B cell (primary cell): ENCODE data around the gene NMU. TPM values are rescaled to one million over a fixed set of nuclear protein-coding genes. Genes with fewer than 3 reads are reported as not detected.

Experiments
- ATAC-seq: fragments of 200-7000 bp; cut with Tn5 transposase; one replicate; pipeline ENCODE4 v1.10.0; 2021; ENCODE audit warnings: low read depth, mild to moderate bottlenecking, moderate number of reproducible peaks, moderate library complexity
- CTCF ChIA-PET: fragments of 350-600 bp; sonication (Branson Sonifier 250); formaldehyde crosslinking; loops from one replicate; lab custom pipeline; 2021; ENCODE audit warnings: antibody characterized with exemption, inconsistent platforms; lab: Charles Lee
- POLR2A ChIA-PET: fragments of 350-600 bp; sonication (Branson Sonifier 250); formaldehyde crosslinking; loops from one replicate; lab custom pipeline; 2021; ENCODE audit warnings: antibody characterized with exemption; lab: Charles Lee
- DNase-seq: peaks from one replicate; pipeline ENCODE4 v3.0.0; 2013
- H2AFZ ChIP-seq: 2 replicates; pipeline ENCODE4 v1.6.1; 2012; ENCODE audit warnings: mild to moderate bottlenecking, low read depth, low read length; ENCODE audit not compliant: insufficient read depth, poor library complexity, severe bottlenecking
- H3K27ac ChIP-seq, 2 donors: 1 replicate in 1 of 2; 2 replicates in 1 of 2; pipeline ENCODE4 v1.5.1; 2012 to 2013; ENCODE audit warnings: low read length in 2 of 2, mild to moderate bottlenecking in 2 of 2, moderate library complexity in 1 of 2
- H3K27me3 ChIP-seq, 4 experiments: fragments of 200-600 bp in 1 of 4; sonication (generic) in 1 of 4; replicated peaks in 1 of 4; 1 replicate in 2 of 4; 2 replicates in 2 of 4; pipeline versions ENCODE4 v1.6.1 to v1.7.0; 2013 to 2016; ENCODE audit warnings: low read length in 3 of 4, mild to moderate bottlenecking in 2 of 4, mixed read lengths in 1 of 4, moderate library complexity in 1 of 4; ENCODE audit not compliant: insufficient read depth in 4 of 4, control insufficient read depth in 3 of 4; ENCODE audit errors: control extremely low read depth in 1 of 4
- H3K36me3 ChIP-seq, 2 experiments: replicated peaks in 1 of 2; 1 replicate in 1 of 2; 2 replicates in 1 of 2; pipeline versions ENCODE4 v1.6.1 to v1.7.1; 2013; ENCODE audit warnings: low read length in 1 of 2; ENCODE audit not compliant: insufficient read depth in 2 of 2, control insufficient read depth in 1 of 2; ENCODE audit errors: control extremely low read depth in 1 of 2, extremely low read depth in 1 of 2
- H3K4me1 ChIP-seq, 2 donors: fragments of 200-600 bp in 1 of 2; sonication (generic) in 1 of 2; 1 replicate in 1 of 2; 2 replicates in 1 of 2; pipeline versions ENCODE4 v1.5.1 to v1.6.1; 2013 to 2017; ENCODE audit warnings: low read length in 2 of 2; ENCODE audit not compliant: control insufficient read depth in 2 of 2, insufficient read depth in 2 of 2
- H3K4me2 ChIP-seq: replicated peaks from 2 replicates; pipeline ENCODE3; 2012; ENCODE audit warnings: mild to moderate bottlenecking, low read depth, low read length; ENCODE audit not compliant: poor library complexity, severe bottlenecking
- H3K4me3 ChIP-seq, 5 experiments: fragments of 200-600 bp in 1 of 5; sonication (generic) in 1 of 5; 1 replicate in 3 of 5; 2 replicates in 2 of 5; pipeline versions ENCODE4 v1.5.1 to v1.7.0; 2011 to 2016; ENCODE audit warnings: low read length in 4 of 5, mild to moderate bottlenecking in 4 of 5, low read depth in 2 of 5, control low read depth in 1 of 5, moderate library complexity in 1 of 5; ENCODE audit not compliant: insufficient read depth in 1 of 5; ENCODE audit errors: control extremely low read depth in 1 of 5, extremely low read depth in 1 of 5
- H3K79me2 ChIP-seq: fragments of 200-600 bp; sonication (generic); one replicate; pipeline ENCODE4 v1.6.0; 2016; ENCODE audit warnings: low read length; ENCODE audit not compliant: control insufficient read depth, insufficient read depth
- H3K9ac ChIP-seq: fragments of 200-600 bp; sonication (generic); 2 replicates; pipeline ENCODE4 v1.6.1; 2017; ENCODE audit warnings: mild to moderate bottlenecking, low read length, moderate library complexity
- H3K9me3 ChIP-seq, 3 donors: one replicate each; pipeline versions ENCODE4 v1.6.1 to v1.7.1; 2013; ENCODE audit warnings: low read length in 2 of 3; ENCODE audit not compliant: control insufficient read depth in 2 of 3, insufficient read depth in 1 of 3; ENCODE audit errors: control extremely low read depth in 1 of 3
- H4K20me1 ChIP-seq: 2 replicates; pipeline ENCODE4 v1.6.0; 2012; ENCODE audit warnings: mild to moderate bottlenecking, low read length; ENCODE audit not compliant: insufficient read depth, control insufficient read depth, poor library complexity, severe bottlenecking
- H3K27ac Mint-ChIP-seq: one replicate; pipeline ENCODE4 v1.8.0; 2021; ENCODE audit warnings: mixed read lengths
- H3K27me3 Mint-ChIP-seq: one replicate; pipeline ENCODE4 v1.8.0; 2021; ENCODE audit warnings: mixed read lengths
- H3K4me1 Mint-ChIP-seq: one replicate; pipeline ENCODE4 v1.8.0; 2021; ENCODE audit warnings: mixed read lengths
- H3K4me3 Mint-ChIP-seq: one replicate; pipeline ENCODE4 v1.8.0; 2021; ENCODE audit warnings: mixed read lengths
- H3K9me3 Mint-ChIP-seq: one replicate; pipeline ENCODE4 v1.8.0; 2022; ENCODE audit warnings: mixed read lengths; ENCODE audit not compliant: insufficient read depth
- CTCF ChIP-seq: fragments of 200-600 bp; IDR thresholded peaks from one replicate; pipeline ENCODE4 v1.8.0; 2022; ENCODE audit warnings: antibody characterized with exemption, mild to moderate bottlenecking
- EZH2 ChIP-seq: IDR thresholded peaks from 2 replicates; pipeline ENCODE4 v1.6.1; 2012; ENCODE audit warnings: borderline replicate concordance, low read depth, mild to moderate bottlenecking, moderate library complexity, low read length; ENCODE audit not compliant: insufficient read depth, poor library complexity, severe bottlenecking
- WGBS: methylation state at CpG from one replicate; pipeline ENCODE4 v1.1.5; 2013; ENCODE audit warnings: missing lambda C conversion rate; ENCODE audit not compliant: insufficient coverage; 5-methylcytosine and 5-hydroxymethylcytosine counted together
- intact Hi-C: fragments of 100-400 bp; cut with micrococcal nuclease; formaldehyde crosslinking; loops from one replicate; pipeline ENCODE4 v1.10.0; 2022
- polyA plus RNA-seq: library from polyadenylated mRNA; depleted of rRNA; stranded (reverse); fragments of >200 nt; gene quantifications from 2 replicates; pipeline ENCODE4 v1.2.3, GENCODE V29; 2012
- total RNA-seq, 2 donors: library from RNA; stranded (reverse); fragments of 120-200 nt in 1 of 2; gene quantifications; 1 replicate in 1 of 2; 2 replicates in 1 of 2; pipeline versions ENCODE4 v1.2.3 to v1.2.4, GENCODE V29; 2013 to 2022

Gene NMU
- total and polyA plus RNA-seq, 2 donors (not counting 1 experiment from before 2014, with no cell fraction given), result not detected

DNA sequence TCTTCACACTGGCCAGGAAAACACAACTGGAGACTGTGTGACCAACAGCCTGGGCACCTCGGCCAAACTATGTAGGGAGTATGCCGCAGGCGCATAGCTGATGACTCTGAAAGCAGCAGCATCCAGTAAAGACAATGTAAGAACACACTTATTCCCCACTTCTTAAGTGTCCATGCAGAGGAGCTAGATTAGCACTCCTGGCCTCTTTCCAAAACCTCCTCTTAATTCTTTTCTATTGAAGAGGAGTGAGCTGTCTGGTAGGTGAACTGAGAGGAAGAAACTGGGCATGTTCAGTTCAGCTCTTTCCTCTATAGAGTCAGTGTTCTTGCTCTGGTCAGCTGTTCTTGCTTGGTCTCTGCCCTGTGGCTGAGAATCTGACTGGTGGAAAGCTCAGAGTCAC is 21.1 kb downstream of the NMU start:
- WGBS, result 89% methylated on average over 3 of the region's 3 CpGs
- ChIA-PET POLR2A (no interaction called here), CTCF (no interaction called here)
- intact Hi-C loops, result no loop called here
- H3K79me2 ChIP-seq, result no peaks in the 10 kb centered on the region
- H3K4me1 Mint-ChIP-seq, result no peaks in the 10 kb centered on the region
- H3K36me3 ChIP-seq, result no peaks in the 10 kb centered on the region
- H3K9me3 ChIP-seq, result no peaks in the 10 kb centered on the region
- peaks cover 0 to 6% (median 0%) of the 10 kb centered on the region in 4 experiments for H3K27me3 ChIP-seq
- TF ChIP-seq CTCF (no peak), EZH2 (no peak)
- H3K4me1 ChIP-seq, result no peaks in the 10 kb centered on the region
- ATAC-seq (no peak), DNase-seq (no peak)
- no peaks in the 10 kb centered on the region for H4K20me1 ChIP-seq
- H3K4me3 Mint-ChIP-seq, result no peak overlapping the region
- no peak overlapping the region for H2AFZ ChIP-seq
- peaks cover 6% of the 10 kb centered on the region for H3K27me3 Mint-ChIP-seq
- no peak overlapping the region for H3K27ac ChIP-seq
- no peak overlapping the region for H3K27ac Mint-ChIP-seq
- H3K9ac ChIP-seq, result no peak overlapping the region
- no peaks in the 10 kb centered on the region for H3K9me3 Mint-ChIP-seq
- H3K4me2 ChIP-seq, result no peak overlapping the region
- no peak overlapping the region for H3K4me3 ChIP-seq

DNA sequence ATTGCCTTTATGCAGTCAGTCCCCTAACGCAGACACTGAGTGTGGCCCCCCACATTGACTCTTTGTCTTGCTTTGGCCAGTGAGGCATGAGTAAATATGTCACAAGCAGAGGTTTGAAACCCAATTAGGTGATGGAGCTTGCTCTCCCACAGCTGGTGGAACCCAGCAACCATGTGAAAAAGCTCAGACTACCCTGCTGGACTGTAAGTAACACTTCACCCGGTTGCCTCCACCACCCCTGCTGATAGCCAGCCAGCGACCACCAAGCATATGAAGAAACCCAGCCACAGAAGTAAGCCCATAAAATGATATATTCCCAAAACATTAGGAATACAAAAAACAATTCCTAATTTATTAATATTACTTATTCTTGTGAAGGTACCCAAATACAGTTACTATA is 22.5 kb downstream of the NMU start:
- no peak for ATAC-seq
- TF ChIP-seq EZH2, result no peak
- no peak for TF ChIP-seq CTCF
- no peaks in the 10 kb centered on the region for H3K4me1 ChIP-seq
- peaks cover 5% of the 10 kb centered on the region for H3K27me3 Mint-ChIP-seq
- no peaks in the 10 kb centered on the region for H3K79me2 ChIP-seq
- no peaks in the 10 kb centered on the region for H3K4me1 Mint-ChIP-seq
- H3K4me2 ChIP-seq, result no peak overlapping the region
- POLR2A ChIA-PET, result no interaction called here
- no peaks in the 10 kb centered on the region for H3K9me3 ChIP-seq
- no peak overlapping the region for H3K4me3 Mint-ChIP-seq
- CTCF ChIA-PET, result no interaction called here
- H3K27me3 ChIP-seq, result peaks cover 0 to 6% (median 0%) of the 10 kb centered on the region in 4 experiments
- no peak overlapping the region for H3K4me3 ChIP-seq
- H2AFZ ChIP-seq, result no peak overlapping the region
- no peaks in the 10 kb centered on the region for H3K36me3 ChIP-seq
- no peak for DNase-seq
- H3K9me3 Mint-ChIP-seq, result no peaks in the 10 kb centered on the region
- no peak overlapping the region for H3K9ac ChIP-seq
- 93% methylated on average over 3 of the region's 3 CpGs for WGBS
- no peak overlapping the region for H3K27ac Mint-ChIP-seq
- H3K27ac ChIP-seq, result no peak overlapping the region
- H4K20me1 ChIP-seq, result no peaks in the 10 kb centered on the region
- intact Hi-C loops, result no loop called here
